T-helper 1 cell treated with Interleukin-12 subunit alpha and Interleukin-12 subunit beta and Interleukin-4 antibody, amounts not matched to agents 30 ng/mL and 1 ng/mL, for 36 hours (primary cell): Measurements from ENCODE around the gene RASA4. TPM values are rescaled to one million over a fixed set of nuclear protein-coding genes. Genes with fewer than 3 reads are reported as not detected.
"Not testable (repeated sequence)": the region's sequence is repeated elsewhere in the genome, so short reads cannot be mapped to it uniquely, and the experiment has no call there.

Experiments
- intact Hi-C: fragments of 100-400 bp; cut with micrococcal nuclease; formaldehyde crosslinking; loops from one replicate; pipeline ENCODE4 v1.15.1; 2024
- total RNA-seq: library from RNA; stranded (reverse); gene quantifications from 2 replicates; pipeline ENCODE4 v1.2.3, GENCODE V29; 2022

The RASA4 gene
- total RNA-seq, 1 donor from 2014 or later: 35.6 TPM

DNA sequence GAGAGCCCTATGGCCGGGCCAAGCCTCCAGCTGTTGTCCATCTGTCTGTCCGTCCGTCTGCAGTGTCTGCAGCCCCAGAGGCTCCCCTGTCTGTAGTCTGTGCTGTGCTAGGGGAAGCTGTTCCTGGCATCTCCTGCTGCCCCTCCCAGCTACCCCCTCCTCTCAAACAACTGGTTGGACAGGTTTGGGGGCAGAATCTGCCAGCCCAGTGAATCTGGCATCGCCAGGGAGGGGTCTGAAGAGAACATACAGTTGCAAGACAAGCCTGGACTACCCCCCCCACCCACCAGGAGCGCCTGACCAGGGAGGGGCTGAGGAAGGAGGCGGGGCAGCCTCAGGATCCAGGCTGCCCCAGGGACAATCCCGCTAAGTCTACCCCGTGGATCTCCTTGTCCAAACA, 73.0 kb downstream of the RASA4 start, which contains the start of gene UPK3BL2:
Gene UPK3BL2 (minus strand): TSS at position 101 of the 400 bp plus-strand sequence. CDS start 60 bp downstream, at position 41.
- intact Hi-C loops: not testable (repeated sequence)

DNA sequence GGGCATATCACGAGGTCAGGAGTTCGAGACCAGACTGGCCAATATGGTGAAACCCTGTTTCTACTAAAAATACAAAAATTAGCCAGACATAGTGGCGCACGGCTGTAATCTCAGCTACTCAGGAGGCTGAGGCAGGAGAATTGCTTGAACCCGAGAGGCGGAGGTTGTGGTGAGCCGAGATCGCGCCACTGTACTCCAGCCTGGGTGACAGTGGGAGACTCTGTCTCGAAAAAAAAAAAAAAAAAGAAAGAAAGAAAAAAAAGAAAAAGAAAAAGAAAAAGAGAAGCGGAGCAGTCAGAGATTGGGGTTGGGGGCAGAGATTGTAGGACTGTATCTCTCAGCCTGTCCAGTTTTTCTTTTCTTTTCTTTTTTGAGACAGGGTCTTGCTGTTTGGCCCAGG, 73.8 kb downstream of the RASA4 start:
- intact Hi-C loops: not testable (repeated sequence)

DNA sequence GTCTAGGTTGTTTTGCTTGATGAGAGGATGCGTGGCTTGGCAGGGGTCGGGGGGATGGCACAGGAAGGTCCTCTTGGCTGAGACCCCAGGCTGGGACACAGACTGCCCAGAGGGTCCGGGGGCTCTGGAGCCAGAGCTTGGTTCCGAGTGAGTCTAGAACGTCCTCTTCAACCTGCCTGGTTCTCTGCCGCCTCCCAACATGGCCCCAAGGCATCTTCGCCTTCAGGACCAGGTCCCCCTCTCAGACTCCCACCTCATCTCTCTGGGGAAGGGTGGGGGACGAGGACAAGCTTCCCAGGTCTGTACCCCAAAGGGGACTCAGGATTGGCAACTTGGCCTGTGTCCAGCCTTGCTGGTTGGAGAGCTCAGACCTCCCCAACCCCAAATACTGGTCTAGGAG, 74.5 kb downstream of the RASA4 start:
- intact Hi-C loops: not testable (repeated sequence)

DNA sequence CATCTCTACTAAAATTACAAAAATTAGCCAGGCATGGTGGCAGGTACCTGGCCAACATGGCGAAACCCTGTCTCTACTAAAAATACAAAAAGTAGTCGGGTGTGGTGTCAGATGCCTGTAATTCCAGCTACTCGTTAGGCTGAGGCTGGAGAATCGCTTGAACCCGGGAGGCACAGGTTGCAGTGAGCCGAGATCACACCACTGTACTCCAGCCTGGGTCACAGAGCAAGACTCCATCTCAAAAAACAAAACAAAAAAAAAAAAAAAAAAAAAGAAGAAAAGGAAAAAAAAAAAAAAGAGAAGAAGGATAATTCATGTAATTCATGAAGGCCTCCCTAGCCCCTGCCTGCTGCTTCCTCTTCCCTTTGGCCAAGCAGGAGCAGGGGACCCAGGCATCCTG, 76.0 kb downstream of the RASA4 start:
- intact Hi-C loops: not testable (repeated sequence)

DNA sequence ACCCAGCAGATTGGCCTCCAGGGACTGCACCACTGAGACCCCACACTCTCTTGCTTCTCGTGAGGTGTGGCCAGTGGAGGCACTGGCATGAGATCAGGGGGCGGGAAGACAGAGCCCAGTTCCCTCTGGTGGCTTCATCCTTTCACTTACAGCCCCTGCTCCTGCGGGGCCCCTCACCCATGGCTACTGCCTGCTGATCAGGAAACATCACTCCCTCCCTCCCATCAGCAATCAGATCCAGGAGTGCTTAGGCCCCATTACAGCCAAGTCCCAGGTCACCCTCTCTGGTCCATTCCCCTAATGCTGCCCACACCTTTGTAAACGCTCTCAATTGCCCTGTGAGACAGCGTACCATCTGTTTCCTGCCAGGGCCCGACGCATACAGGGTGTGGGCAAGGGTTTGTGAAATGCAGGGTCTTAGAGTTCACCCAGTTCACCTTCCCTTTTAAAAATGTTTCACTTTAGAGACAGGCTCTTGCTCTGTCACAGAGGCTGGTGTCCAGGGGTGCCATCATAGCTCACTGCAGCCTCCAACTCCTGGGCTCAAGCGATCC, 81.4 kb downstream of the RASA4 start:
- intact Hi-C loops: not testable (repeated sequence)

DNA sequence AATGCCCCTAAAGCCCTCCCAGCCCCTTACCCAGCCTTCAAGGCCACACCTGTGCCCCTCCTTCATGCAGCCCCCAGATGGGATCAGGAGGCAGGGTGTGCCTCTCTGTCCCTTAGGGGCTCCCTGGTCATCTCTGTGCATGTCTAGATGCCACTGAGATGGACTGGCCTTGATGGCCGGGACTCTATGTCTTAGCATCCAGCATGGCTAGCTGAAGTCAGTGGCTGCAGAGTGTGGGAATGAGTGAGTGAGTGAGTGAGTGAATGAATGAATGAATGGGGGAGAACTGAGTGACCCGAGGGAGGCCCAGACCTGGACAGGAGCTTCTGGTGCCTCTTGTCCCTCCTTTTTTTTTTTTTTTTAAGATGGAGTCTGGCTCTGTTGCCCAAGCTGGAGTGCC, 84.4 kb downstream of the RASA4 start:
- intact Hi-C loops: not testable (repeated sequence)

DNA sequence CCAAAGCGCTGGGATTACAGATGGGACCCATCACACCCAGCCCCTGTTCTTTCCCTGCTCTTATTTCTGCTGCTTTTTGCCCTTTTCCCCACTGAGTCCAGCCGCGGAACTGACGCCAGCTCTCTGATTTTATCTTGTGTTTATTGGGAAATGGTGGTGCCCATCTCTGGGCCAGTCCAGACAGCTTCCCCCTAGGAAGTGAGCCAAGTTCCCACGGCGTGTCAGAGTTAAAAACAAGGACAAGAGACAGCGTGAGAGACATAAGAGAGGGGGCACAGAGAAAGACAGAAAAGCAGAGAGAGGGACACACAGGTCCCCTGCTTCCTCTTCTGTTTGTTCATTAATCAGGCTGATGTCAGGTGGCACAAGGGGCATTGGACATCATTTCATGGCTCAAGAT, 85.0 kb downstream of the RASA4 start:
- intact Hi-C loops: not testable (repeated sequence)

DNA sequence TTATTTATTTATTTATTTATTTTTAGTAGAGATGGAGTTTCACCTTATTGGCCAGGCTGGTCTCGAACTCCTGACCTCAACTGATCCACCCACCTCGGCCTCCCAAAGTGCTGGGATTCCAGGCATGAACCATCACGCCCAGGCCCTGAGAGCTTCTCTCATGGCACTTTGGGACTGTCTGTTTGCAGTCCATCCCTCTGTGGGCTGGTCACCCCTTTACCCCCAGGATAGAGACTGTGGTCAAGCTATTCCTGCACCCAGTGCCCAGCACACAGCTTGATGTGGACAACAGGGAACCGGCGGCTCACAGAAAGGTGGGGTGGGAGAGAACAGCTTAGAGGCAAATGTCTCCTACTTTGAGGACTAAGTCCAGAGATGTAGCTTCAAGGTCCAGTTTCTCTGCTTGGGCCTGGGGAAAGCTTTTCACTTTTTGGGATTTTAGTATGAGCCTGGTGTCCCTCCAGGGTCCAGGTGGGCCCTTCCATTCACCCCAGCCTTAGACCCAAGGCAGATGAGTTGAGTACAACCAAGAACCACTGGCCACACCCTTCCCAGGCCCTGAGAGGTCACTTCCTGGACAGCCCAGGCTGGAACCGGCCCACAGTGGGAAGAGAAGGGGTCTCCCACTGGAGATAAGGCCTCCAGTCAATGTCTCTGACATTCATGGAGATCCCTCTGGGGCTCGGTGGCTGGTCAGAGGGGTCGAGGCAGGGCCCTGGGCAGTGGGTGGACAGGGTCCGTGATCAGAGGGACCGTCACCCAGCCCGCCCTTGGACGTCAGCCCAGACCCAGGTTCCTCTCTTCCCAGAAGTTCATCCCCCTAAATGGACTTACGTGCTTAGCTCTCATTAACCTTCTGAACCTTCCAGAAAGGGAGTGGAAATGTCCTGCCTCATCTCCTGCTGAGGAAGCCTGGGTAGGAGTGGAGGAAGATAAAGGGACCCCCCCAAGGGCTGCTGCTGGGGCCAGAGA, 88.4 kb downstream of the RASA4 start:
- intact Hi-C loops: not testable (repeated sequence)

DNA sequence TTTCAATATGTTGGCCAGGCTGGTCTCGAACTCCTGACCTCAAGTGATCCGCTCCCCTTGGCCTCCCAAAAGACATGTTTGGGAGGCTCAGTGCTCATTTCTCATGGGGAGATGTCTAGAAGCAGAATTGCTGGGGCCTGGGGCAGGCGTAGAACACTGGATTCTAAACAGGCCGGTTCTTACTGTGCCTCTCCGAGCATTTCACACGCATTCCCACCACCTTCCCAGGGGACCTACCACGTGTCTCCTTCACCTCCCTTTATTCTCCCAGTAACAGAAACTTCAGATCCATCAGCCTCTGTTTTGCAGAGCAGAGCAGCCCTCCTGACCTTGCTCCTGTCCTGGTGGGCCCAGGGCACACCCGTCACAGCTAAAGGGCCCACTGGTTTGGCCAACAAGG, 89.4 kb downstream of the RASA4 start:
- intact Hi-C loops: not testable (repeated sequence)

DNA sequence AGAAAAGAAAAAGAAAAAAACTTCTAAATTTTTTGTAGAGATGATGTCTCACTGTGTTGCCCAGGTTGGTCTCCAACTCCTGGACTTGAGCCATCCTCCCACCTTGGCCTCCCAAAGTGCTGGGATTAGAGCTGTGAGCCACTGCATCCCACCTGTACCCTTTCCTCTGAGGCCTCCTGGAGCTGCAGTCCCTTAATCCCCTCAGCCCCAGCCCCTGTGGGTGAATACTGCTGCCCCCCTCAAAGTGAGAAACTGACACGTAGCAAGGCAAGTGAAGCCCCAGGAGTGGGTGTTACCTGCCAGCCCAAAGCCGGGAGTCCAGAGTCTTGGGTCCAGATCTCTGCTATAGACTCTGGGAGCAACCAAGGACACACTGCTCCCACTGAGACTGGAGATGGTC, 91.8 kb downstream of the RASA4 start:
- intact Hi-C loops: not testable (repeated sequence)

Other genes with a start within 250 kb of the RASA4 start
- 27.1 and 27.4 TPM in 2 replicates for gene PRKRIP1, start 220.4 kb downstream of the RASA4 start, total RNA-seq
- gene ORAI2, start 183.2 kb downstream of the RASA4 start, total RNA-seq: 82.5 and 84.9 TPM in 2 replicates
- 10.3 and 11.4 TPM in 2 replicates for gene ALKBH4, start 151.9 kb downstream of the RASA4 start, total RNA-seq
- 27.3 and 30.7 TPM in 2 replicates for gene LRWD1, start 151.8 kb downstream of the RASA4 start, total RNA-seq
- gene POLR2J, start 137.8 kb downstream of the RASA4 start, total RNA-seq: 46.6 and 47.9 TPM in 2 replicates
- gene RASA4B, start 99.0 kb downstream of the RASA4 start, total RNA-seq: 11.3 and 16.1 TPM in 2 replicates
- gene UPK3BL2, start 73.1 kb downstream of the RASA4 start, total RNA-seq: 25.7 and 29.3 TPM in 2 replicates
- 0.12 TPM in 1 of 2 replicates, not detected in the other for gene SPDYE2, start 65.5 kb downstream of the RASA4 start, total RNA-seq
- 63.1 and 67.8 TPM in 2 replicates for gene POLR2J3, start 44.2 kb downstream of the RASA4 start, total RNA-seq
- gene UPK3BL1, start 26.0 kb upstream of the RASA4 start, total RNA-seq: 16.0 and 19.1 TPM in 2 replicates
- not detected in 2 replicates for gene SPDYE2B, start 33.6 kb upstream of the RASA4 start, total RNA-seq
- 20.3 and 20.4 TPM in 2 replicates for gene POLR2J2, start 54.9 kb upstream of the RASA4 start, total RNA-seq
- gene FAM185A, start 132.2 kb upstream of the RASA4 start, total RNA-seq: 6.7 and 7.0 TPM in 2 replicates